GM12878 (cell line): ENCODE results near the gene H1-8. TPM values are rescaled to one million over a fixed set of nuclear protein-coding genes. Genes with fewer than 3 reads are reported as not detected.

Experiments used
- ATAC-seq: fragments of 200-7000 bp; cut with Tn5 transposase; 3 replicates; pipeline ENCODE4 v1.9.1; 2020; ENCODE audit warnings: mild to moderate bottlenecking, moderate library complexity
- BruUV-seq: library from RNA; stranded (reverse); fragments of 400-500 nt; replicated peaks from 2 replicates; lab custom pipeline; 2021; lab: Mats Ljungman, UMichigan
- CTCF ChIA-PET: fragments of 300-600 bp; sonication (Branson Sonifier 250); formaldehyde crosslinking; extraction: SDS; loops from one replicate; lab custom pipeline; 2021; ENCODE audit warnings: inconsistent platforms; lab: Yijun Ruan, JAX
- POLR2A ChIA-PET: fragments of 350-600 bp; formaldehyde crosslinking; extraction: SDS; loops from one replicate; lab custom pipeline; 2021; ENCODE audit warnings: inconsistent platforms; lab: Charles Lee
- RAD21 ChIA-PET: fragments of 300-600 bp; sonication (Branson Sonifier 250); formaldehyde crosslinking; loops from one replicate; lab custom pipeline; 2023; ENCODE audit warnings: antibody characterized with exemption; ENCODE audit not compliant: unreplicated experiment; lab: Charles Lee
- SMC1A ChIA-PET: fragments of 300-600 bp; sonication (Branson Sonifier 250); formaldehyde crosslinking; loops from one replicate; lab custom pipeline; 2023; ENCODE audit not compliant: unreplicated experiment, uncharacterized antibody; lab: Charles Lee
- DNase-seq: peaks from one replicate; pipeline ENCODE4 v3.0.0-alpha.2; 2011; ENCODE audit warnings: low read depth, low spot score
- FAIRE-seq: peaks from 3 replicates; lab custom pipeline; 2011; peaks lifted over from hg19 to GRCh38; lab: Jason Lieb, UNC
- H2AFZ ChIP-seq: 2 replicates; pipeline ENCODE4 v1.6.0; 2011; ENCODE audit warnings: low read depth, low read length, control low read depth; ENCODE audit not compliant: control insufficient read depth
- H3K27ac ChIP-seq: 2 replicates; pipeline ENCODE4 v1.5.1; 2011; ENCODE audit warnings: control low read depth; ENCODE audit not compliant: control insufficient read depth, insufficient read depth
- H3K27me3 ChIP-seq, 2 experiments: replicated peaks in 1 of 2; 2 replicates each; pipeline versions ENCODE4 v1.6.0 to v1.6.1; 2011; ENCODE audit warnings: low read length in 1 of 2; ENCODE audit not compliant: control insufficient read depth in 2 of 2, insufficient read depth in 2 of 2
- H3K36me3 ChIP-seq, 2 experiments: 2 replicates each; pipeline ENCODE4 v1.5.1; 2011; ENCODE audit warnings: low read length in 1 of 2; ENCODE audit not compliant: control insufficient read depth in 2 of 2, insufficient read depth in 2 of 2
- H3K4me1 ChIP-seq: 2 replicates; pipeline ENCODE4 v1.6.1; 2011; ENCODE audit warnings: mild to moderate bottlenecking, low read length, moderate library complexity, mixed read lengths; ENCODE audit not compliant: control insufficient read depth, insufficient read depth
- H3K4me2 ChIP-seq: 2 replicates; pipeline ENCODE4 v1.6.0; 2011; ENCODE audit warnings: control low read depth; ENCODE audit not compliant: control insufficient read depth, insufficient read depth
- H3K4me3 ChIP-seq: fragments of 200-600 bp; sonication (generic); 2 replicates; pipeline ENCODE4 v1.5.1; 2016
- H3K79me2 ChIP-seq: 2 replicates; pipeline ENCODE4 v1.6.0; 2011; ENCODE audit warnings: low read length; ENCODE audit not compliant: control insufficient read depth, insufficient read depth
- H3K9ac ChIP-seq: 2 replicates; pipeline ENCODE4 v1.8.0; 2011; ENCODE audit warnings: low read length, control low read depth, mixed read lengths; ENCODE audit not compliant: control insufficient read depth, insufficient read depth
- H3K9me3 ChIP-seq: replicated peaks from 3 replicates; pipeline ENCODE4 v1.5.1; 2011; ENCODE audit warnings: mild to moderate bottlenecking, low read length; ENCODE audit not compliant: control insufficient read depth, insufficient read depth
- H4K20me1 ChIP-seq: 2 replicates; pipeline ENCODE4 v1.6.0; 2011; ENCODE audit not compliant: control insufficient read depth, insufficient read depth
- ATF2 ChIP-seq: IDR thresholded peaks from 2 replicates; pipeline ENCODE4 v1.6.1; 2012; ENCODE audit warnings: low read length, inconsistent platforms
- ESRRA ChIP-seq: IDR thresholded peaks from 2 replicates; pipeline ENCODE4 v1.6.1; 2012; ENCODE audit warnings: mild to moderate bottlenecking, low read length, improper control_type of control experiment
- EZH2 ChIP-seq: IDR thresholded peaks from 2 replicates; pipeline ENCODE4 v1.6.1; 2012; ENCODE audit warnings: low read depth, mild to moderate bottlenecking, control low read depth, inconsistent platforms, low read length, borderline replicate concordance; ENCODE audit not compliant: control insufficient read depth
- GABPA ChIP-seq: IDR thresholded peaks from 2 replicates; pipeline ENCODE4 v1.6.1; 2014; ENCODE audit warnings: antibody characterized with exemption, low read depth, mild to moderate bottlenecking, inconsistent platforms
- KAT2A ChIP-seq: conservative IDR thresholded peaks from 2 replicates; pipeline ENCODE4 v1.6.1; 2011; ENCODE audit warnings: low read depth, low read length; ENCODE audit not compliant: control insufficient read depth
- MEF2B ChIP-seq: fragments of 450-650 bp; IDR thresholded peaks from 2 replicates; pipeline ENCODE4 v1.6.1; 2018; ENCODE audit warnings: mild to moderate bottlenecking, moderate library complexity; ENCODE audit not compliant: partially characterized antibody, poor library complexity, severe bottlenecking
- RCOR1 ChIP-seq: conservative IDR thresholded peaks from 2 replicates; pipeline ENCODE4 v1.6.1; 2012; ENCODE audit warnings: low read depth, low read length, improper control_type of control experiment
- RELA ChIP-seq: fragments of 450-650 bp; IDR thresholded peaks from 2 replicates; pipeline ENCODE4 v1.8.0; 2014; ENCODE audit warnings: borderline replicate concordance; ENCODE audit not compliant: partially characterized antibody
- SP1 ChIP-seq: IDR thresholded peaks from one replicate; pipeline ENCODE4 v1.6.1; 2011; ENCODE audit warnings: low read depth, low read length
- STAT3 ChIP-seq: IDR thresholded peaks from 2 replicates; pipeline ENCODE4 v1.6.1; 2011; ENCODE audit warnings: low read depth, low read length, improper control_type of control experiment
- TARDBP ChIP-seq: IDR thresholded peaks from 2 replicates; pipeline ENCODE4 v1.6.1; 2016; ENCODE audit warnings: borderline replicate concordance
- TCF12 ChIP-seq: IDR thresholded peaks from 2 replicates; pipeline ENCODE4 v1.6.1; 2011; ENCODE audit warnings: low read depth, mild to moderate bottlenecking, low read length
- ZNF274 ChIP-seq: IDR thresholded peaks from one replicate; pipeline ENCODE4 v1.8.0; 2011; ENCODE audit not compliant: insufficient read length, insufficient read depth
- ZNF384 ChIP-seq: IDR thresholded peaks from 2 replicates; pipeline ENCODE4 v1.6.1; 2012; ENCODE audit warnings: low read depth, mild to moderate bottlenecking, low read length, improper control_type of control experiment, borderline replicate concordance
- WGBS: methylation state at CpG from one replicate; pipeline ENCODE4 v1.1.6; 2016; ENCODE audit warnings: low lambda C conversion rate; ENCODE audit not compliant: insufficient replicate concordance, insufficient coverage; ENCODE audit errors: missing lambda C conversion rate; 5-methylcytosine and 5-hydroxymethylcytosine counted together
- in situ Hi-C: fragments of 300-500 bp; cut with MboI; formaldehyde crosslinking; loops from 9 replicates; pipeline ENCODE4 v1.14.3; 2018; ENCODE audit warnings: mixed read lengths
- intact Hi-C: fragments of 100-400 bp; cut with micrococcal nuclease; formaldehyde crosslinking; loops from one replicate; pipeline ENCODE4 v1.14.2; 2022; ENCODE audit not compliant: unreplicated experiment
- polyA plus RNA-seq, 11 experiments: library from polyadenylated mRNA; depleted of rRNA in 4 of 11; unstranded in 6 of 11; stranded (reverse) in 5 of 11; fragments of >200 nt; fragmentation: Nextera tagmentation in 4 of 11; fragmentation: Illumina TruSeq in 1 of 11; extraction: Ambion mirVana in 4 of 11; extraction: Trizol in 1 of 11; gene quantifications; 1 replicate in 1 of 11; 2 replicates in 10 of 11; pipeline versions ENCODE4 v1.2.1 to v1.2.3, GENCODE V29; 2011 to 2016; ENCODE audit warnings: inconsistent platforms in 2 of 11, missing spikeins in 2 of 11, low read depth in 1 of 11
- total RNA-seq, 4 experiments: library from RNA; depleted of rRNA in 3 of 4; stranded (reverse); fragments of >200 nt in 3 of 4; fragmentation: Illumina TruSeq in 1 of 4; extraction: Trizol in 1 of 4; gene quantifications; 2 replicates each; pipeline versions ENCODE4 v1.2.1 to v1.2.3, GENCODE V29; 2013 to 2021

Gene H1-8
- total and polyA plus RNA-seq, 10 of the 15 experiments (the other 5 are each of a cell fraction or from before 2014, with no cell fraction given), result not detected

- H3K9ac ChIP-seq, result no peak overlapping the region
- H2AFZ ChIP-seq, result no peak overlapping the region
- no peak for TF ChIP-seq ZNF384
- TF ChIP-seq TCF12, result no peak
- no peak for TF ChIP-seq ZNF274
- TF ChIP-seq ATF2, result no peak
- TF ChIP-seq RELA, result no peak
- TF ChIP-seq RCOR1, result no peak
- no peak for TF ChIP-seq ESRRA
- no peak for TF ChIP-seq GABPA
- no peak for TF ChIP-seq KAT2A
- no peak for TF ChIP-seq STAT3
- no peak for TF ChIP-seq TARDBP
- no peak for TF ChIP-seq EZH2
- no peak for TF ChIP-seq SP1
- TF ChIP-seq MEF2B, result no peak
- TF ChIP-seq, all 136 proteins: peak for 0
- 33% methylated on average over 5 of the region's 5 CpGs for WGBS
- H3K4me3 ChIP-seq, result no peak overlapping the region
- H3K27ac ChIP-seq, result no peak overlapping the region
- DNase-seq (no peak), FAIRE-seq (no peak), ATAC-seq (no peak)
- RAD21 ChIA-PET, result interaction anchor here (1.8 kb wide), 1 partner anchor 10 kb away, joined by 3 read pairs; no protein-coding TSS in a partner anchor
- in situ Hi-C loops, result no loop called here
- H4K20me1 ChIP-seq, result no peaks in the 10 kb centered on the region
- H3K36me3 ChIP-seq, result no peaks in the 10 kb centered on the region
- no peak overlapping the region for H3K4me2 ChIP-seq
- no peaks in the 10 kb centered on the region for H3K79me2 ChIP-seq
- intact Hi-C loops, result no loop called here
- peaks cover 12% of the 10 kb centered on the region for H3K4me1 ChIP-seq
- CTCF ChIA-PET, result no interaction called here
- SMC1A ChIA-PET, result no interaction called here
- no peaks in the 10 kb centered on the region for H3K9me3 ChIP-seq
- BruUV-seq, result no TSS peak
- H3K27me3 ChIP-seq, result no peaks in the 10 kb centered on the region
- POLR2A ChIA-PET, result no interaction called here
These were observed 20.0 kb upstream of the H1-8 start for GRCh38 chr3:129522953-129523352.
